Brain microvascular endothelial cell (primary cell): Measurements from ENCODE around the gene NUP133.

Source experiments
- DNase-seq: peaks from one replicate; pipeline ENCODE4 v3.0.0-alpha.2; 2020
- H3K27ac ChIP-seq: fragments of 250-450 bp; sonication (Bioruptor Pico); 2 replicates; pipeline ENCODE4 v1.5.1; 2020; ENCODE audit warnings: mild to moderate bottlenecking, moderate library complexity
- H3K27me3 ChIP-seq: fragments of 250-450 bp; sonication (Bioruptor Pico); replicated peaks from 2 replicates; pipeline ENCODE4 v1.5.1; 2020; ENCODE audit warnings: mild to moderate bottlenecking
- H3K36me3 ChIP-seq: fragments of 250-450 bp; sonication (Bioruptor Pico); replicated peaks from 2 replicates; pipeline ENCODE4 v1.5.1; 2020; ENCODE audit warnings: mild to moderate bottlenecking
- H3K4me3 ChIP-seq: 2 replicates; pipeline ENCODE4 v1.5.1; 2011; ENCODE audit warnings: low read depth, mild to moderate bottlenecking, control low read depth, low read length, moderate library complexity
- CTCF ChIP-seq: IDR thresholded peaks from 2 replicates; pipeline ENCODE4 v1.5.1; 2011; ENCODE audit warnings: low read depth, mild to moderate bottlenecking, moderate library complexity, low read length, control low read depth, inconsistent platforms; ENCODE audit errors: missing control alignments
- in situ Hi-C: cut with HindIII; loops from 2 replicates; pipeline ENCODE4 v1.10.0; 2017; ENCODE audit warnings: low sequenced_read_pairs, low pct_ligation_motif_present

Gene NUP133

DNA sequence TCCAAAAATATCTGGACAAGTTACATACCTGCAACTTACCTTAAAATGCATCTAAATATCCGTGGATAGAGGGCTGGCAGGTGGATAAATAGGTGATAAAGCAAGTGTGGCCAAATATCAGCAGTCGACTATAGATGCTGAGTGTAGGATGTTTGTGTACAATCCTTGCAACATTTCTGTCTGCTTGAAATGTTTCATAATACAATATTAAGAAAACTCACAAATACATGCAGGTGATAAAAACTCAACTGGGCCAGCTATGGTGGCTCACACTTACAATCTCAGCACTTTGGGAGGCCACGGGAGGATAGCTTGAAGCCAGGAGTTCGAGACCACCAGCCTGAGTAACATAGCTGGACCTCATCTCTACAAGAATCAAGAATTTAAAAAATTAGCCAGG lies 115.2 kb downstream of the NUP133 start:
- H3K27ac ChIP-seq = no peak overlapping the region
- in situ Hi-C loops = no loop called here
- DNase-seq = no peak
- H3K4me3 ChIP-seq = no peak overlapping the region
- TF ChIP-seq CTCF = no peak
- H3K36me3 ChIP-seq = no peaks in the 10 kb centered on the region
- no peaks in the 10 kb centered on the region for H3K27me3 ChIP-seq
